Esophagus muscularis mucosa (tissue), 4 donors: ENCODE data around the gene ASB7.

Experiments used
- EP300 ChIP-seq: sonication (generic); formaldehyde crosslinking; IDR thresholded peaks from one replicate; pipeline ENCODE4 v1.6.1; 2017; ENCODE audit warnings: antibody characterized with exemption
- POLR2A ChIP-seq: fragments of 450-650 bp; IDR thresholded peaks from one replicate; pipeline ENCODE4 v1.6.1; 2017; ENCODE audit warnings: antibody characterized with exemption, moderate library complexity, mild to moderate bottlenecking, low read depth
- POLR2AphosphoS5 ChIP-seq, 2 donors: sonication (generic); formaldehyde crosslinking; IDR thresholded peaks; one replicate each; pipeline ENCODE4 v1.6.1; 2017; ENCODE audit warnings: antibody characterized with exemption in 2 of 2
- TF ChIP-seq, protein P1 (sequence below), 3 experiments: fragments of 200-600 bp in 2 of 3; fragments of 450-650 bp in 1 of 3; sonication (generic) in 2 of 3; IDR thresholded peaks; one replicate each; pipeline ENCODE4 v1.5.1; 2017 to 2019; ENCODE audit warnings: antibody characterized with exemption in 3 of 3, mild to moderate bottlenecking in 2 of 3, moderate library complexity in 1 of 3

DNA sequence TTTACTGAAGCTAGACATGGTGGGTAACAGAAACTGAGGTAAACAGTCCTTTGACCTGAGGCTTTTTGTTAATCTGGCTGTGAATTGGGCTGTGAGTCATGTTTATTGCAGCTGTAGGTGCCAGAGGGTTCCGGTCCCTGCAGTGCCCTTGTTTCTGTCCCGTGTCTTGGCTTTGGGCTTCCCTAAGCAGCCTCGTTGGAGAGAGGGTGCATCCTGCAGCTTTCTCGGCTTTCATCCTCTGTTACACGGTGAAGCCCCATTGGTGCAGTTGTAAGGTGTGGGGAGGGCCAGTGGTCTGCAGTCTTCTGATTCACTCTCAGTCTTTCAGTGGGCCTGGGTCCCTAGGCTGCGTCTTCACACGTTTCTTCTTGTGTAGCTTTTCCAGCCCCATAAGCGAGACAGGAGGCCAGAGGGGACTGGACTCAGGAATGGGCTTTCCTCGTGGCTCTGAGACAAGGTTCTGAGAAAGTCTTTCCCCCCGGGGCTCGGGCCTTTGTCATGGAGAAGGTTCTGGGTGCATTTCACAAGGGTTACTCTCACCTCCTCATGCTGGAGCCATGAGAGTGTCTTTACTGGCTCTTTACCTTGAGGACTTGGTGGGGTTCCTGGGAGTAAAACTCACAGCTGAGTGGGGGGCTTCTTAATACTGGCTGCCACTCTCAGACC is 33.1 kb downstream of the ASB7 start:
- TF ChIP-seq, protein P1, sequence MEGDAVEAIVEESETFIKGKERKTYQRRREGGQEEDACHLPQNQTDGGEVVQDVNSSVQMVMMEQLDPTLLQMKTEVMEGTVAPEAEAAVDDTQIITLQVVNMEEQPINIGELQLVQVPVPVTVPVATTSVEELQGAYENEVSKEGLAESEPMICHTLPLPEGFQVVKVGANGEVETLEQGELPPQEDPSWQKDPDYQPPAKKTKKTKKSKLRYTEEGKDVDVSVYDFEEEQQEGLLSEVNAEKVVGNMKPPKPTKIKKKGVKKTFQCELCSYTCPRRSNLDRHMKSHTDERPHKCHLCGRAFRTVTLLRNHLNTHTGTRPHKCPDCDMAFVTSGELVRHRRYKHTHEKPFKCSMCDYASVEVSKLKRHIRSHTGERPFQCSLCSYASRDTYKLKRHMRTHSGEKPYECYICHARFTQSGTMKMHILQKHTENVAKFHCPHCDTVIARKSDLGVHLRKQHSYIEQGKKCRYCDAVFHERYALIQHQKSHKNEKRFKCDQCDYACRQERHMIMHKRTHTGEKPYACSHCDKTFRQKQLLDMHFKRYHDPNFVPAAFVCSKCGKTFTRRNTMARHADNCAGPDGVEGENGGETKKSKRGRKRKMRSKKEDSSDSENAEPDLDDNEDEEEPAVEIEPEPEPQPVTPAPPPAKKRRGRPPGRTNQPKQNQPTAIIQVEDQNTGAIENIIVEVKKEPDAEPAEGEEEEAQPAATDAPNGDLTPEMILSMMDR (IDR thresholded peaks at IDR 0.05), result no peak
- no peak for TF ChIP-seq POLR2AphosphoS5 (IDR thresholded peaks at IDR 0.05)
- TF ChIP-seq POLR2A, result no peak
- TF ChIP-seq EP300, result no peak
